GM19035 (cell line): ENCODE measurements around the gene ARVCF.
"Not testable (repeated sequence)": the region's sequence is repeated elsewhere in the genome, so short reads cannot be mapped to it uniquely, and the experiment has no call there.

ENCODE experiments used
- ATAC-seq: cut with Tn5 transposase; IDR thresholded peaks from one replicate; pipeline ENCODE4 v1.9.1; 2021; ENCODE audit not compliant: unreplicated experiment

Gene ARVCF

DNA sequence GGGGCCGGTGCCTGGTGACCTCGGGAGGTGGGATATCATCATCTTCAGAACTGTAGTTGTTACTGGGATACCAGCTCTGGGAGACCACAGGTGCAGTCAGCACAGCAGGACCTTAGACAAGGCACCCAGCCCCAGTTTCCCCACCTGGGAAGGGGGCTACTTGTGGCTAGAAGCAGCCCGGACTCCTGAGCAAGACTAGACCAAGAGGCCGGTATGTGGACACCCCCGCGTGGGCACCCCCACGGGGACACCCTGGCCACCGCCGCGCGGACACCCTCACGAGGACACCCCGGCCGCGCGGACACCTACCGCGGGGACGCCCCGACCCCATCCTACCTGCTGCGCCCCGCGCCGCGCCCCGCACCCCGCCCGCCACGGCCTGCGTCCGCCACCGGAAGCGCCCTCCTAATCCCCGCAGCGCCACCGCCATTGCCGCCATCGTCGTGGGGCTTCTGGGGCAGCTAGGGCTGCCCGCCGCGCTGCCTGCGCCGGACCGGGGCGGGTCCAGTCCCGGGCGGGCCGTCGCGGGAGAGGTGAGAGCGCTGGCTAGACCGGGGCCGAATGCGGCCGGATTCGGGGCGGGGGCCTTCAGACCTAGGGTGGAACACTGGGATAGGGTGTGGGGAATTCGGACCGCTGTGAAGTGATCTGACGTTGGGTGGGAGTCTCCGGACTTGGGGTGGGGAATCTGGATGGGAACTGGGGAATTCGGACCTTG lies 75.1 kb downstream of the ARVCF start, which contains the start of the genes COMT and TXNRD2:
TSS of gene COMT (plus strand) at position 408 of the 718 bp plus-strand sequence. CDS start 20,755 bp downstream, outside the sequence.
TSS of gene TXNRD2 (minus strand) at position 454 of the 718 bp plus-strand sequence. CDS start at position 439, 15 bp downstream.
- ATAC-seq, result no peak

DNA sequence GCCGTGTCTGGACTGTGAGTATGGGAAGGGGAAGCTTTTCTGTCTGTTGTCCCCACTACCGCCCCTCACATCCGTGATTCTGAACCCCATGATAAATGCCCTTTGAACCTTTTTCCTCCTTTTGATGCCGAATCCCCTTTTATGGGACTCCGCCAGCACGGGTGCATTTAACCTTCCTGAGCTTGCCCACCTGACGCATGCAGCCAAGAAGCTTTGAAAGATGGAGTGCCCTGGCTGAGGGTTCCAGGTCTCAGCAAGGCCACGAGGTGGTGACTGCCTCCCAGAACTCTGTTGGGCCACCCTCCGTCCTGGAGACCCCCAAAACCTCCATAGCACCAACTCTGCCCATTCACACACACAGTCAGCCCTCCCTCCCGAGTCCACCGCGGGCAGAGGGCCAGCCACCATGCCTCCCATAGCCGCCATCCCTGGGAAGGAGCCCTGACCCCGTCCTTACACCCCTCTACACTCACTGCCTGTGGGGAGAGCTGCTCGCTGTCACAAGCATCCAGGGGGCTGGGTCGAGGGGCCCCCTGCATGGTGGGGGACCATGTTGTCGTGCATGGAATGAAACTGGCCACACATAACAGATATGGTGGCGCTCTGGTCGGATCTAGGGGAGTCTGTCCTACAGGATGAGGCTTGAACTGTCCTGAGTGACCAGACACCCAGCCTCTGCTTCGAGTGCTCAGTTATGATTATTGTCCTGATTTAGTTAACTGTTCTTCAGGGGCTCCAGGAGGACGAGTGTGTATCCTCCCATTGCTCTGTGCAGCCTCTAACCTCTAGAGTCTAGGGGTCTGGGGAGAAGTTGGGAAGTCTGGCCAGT lies 75.9 kb downstream of the ARVCF start:
- no peak for ATAC-seq

DNA sequence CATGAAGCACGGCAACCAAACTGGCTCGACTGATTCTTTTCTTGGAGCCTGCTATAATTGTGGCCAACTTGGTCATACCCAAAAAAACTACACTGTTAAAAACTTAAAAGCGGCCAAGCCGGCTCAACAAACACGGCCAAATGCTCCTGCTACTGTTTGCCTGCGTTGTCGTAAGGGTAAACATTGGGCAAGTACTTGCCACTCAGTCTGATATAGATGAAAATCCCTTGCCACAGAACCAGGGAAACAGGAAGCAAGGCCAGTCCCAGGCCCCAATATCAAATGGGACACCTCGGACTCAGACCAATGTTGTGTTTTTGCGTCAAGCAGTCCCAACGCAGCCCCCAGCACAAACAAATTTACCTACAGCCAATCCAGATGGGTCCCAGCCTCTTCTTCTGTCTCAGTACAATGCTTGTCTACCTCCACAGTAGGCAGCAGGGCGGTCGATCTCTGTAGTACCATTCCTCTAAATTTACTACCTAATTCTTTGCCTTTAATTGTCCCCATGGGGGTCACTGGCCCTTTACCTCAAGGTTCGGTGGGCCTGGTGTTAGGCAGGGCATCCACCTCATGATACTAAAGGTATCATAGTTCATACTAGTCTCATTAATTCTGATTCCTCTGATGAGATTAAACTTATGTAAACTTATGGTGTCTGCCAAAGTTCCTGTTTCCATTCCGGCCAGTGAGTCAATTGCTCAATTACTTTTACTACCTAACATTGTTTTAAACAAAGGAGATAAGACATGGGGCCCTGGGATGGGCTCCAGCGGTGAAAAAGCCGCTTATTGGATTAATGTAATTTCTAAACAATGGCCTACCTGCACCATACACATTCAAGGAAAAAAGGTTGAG lies 78.8 kb downstream of the ARVCF start:
- ATAC-seq, result no peak

DNA sequence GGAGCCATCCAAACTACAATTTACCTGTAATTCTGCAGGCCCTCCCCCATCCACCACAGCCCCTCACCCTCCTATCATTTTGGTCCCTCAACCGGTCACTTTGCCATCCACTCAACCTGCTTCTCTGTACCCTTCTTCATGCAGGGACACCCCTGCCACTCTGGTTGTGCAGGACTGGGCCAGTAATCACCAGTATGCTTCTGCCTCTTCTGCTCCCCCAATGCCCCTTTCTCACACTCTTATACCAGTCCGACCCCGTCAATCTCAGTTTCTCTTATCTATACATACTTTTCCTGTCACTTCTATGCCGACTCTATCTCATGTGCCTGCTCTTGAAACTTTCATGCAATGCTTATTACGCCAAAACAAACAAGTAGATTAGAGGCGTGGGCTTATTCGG lies 80.1 kb downstream of the ARVCF start:
- ATAC-seq, result no peak

DNA sequence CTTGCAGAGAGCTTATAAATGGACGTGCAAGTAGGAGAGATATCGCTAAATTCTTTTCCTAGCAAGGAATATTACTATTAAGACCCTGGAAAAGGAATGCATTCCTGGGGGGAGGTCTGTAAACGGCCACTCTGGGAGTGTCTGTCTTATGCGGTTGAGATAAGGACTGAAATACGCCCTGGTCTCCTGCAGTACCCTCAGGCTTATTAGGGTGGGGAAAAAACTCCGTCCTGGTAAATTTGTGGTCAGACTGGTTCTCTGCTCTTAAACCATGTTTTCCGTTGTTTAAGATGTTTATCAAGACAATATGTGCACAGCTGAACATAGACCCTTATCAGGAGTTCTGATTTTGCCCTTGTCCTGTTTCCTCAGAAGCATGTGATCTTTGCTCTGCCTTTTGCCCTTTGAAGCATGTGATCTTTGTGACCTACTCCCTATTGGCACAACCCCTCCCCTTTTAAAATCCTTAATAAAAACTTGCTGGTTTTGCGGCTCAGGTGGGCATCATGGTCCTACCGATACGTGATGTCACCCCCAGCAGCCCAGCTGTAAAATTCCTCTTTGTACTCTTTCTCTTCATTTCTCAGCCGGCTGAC lies 81.4 kb downstream of the ARVCF start:
- not testable (repeated sequence) for ATAC-seq

DNA sequence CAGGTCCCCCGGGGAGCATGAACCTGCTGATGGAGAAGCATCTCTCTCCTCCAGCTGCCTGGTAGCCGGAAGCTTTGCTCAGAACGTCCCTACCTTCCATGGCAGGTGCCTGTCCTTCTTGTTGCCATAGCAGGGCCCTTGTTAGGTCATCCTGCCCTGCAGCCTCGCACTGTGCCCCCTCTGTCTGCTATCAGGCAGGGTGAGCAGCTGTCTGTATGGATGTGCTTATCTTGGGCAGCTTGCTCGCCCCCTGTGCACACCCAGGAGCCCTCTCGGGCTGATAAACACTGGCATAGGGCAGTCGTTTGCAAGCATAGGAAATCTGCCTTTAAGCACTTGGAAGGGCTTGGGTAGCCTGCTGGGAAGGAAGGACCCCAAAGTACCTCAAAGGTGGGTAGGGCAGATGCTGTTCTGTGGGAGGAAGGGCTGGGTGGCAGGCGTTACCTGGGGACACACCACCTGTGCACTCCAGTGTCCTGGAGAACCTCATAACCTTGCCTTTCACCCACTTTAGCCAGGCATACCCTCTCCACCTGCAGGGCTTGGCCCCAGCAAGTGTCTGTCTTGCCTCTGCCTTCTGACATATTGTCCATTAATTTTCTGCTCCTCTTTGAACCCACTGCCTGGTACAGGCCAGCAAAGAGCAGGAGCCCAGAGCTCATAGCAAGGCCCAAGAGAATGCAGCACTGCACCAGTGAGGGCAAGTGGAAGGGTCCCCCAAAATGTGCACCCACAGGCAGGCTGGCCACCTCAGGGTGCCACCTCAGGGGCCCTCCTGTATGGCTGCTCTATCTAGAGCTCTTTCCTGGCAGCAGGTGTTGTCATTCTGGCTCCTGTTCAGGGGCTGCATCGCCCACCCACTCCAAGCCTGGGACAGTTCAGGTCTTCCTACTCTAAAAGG lies 83.0 kb downstream of the ARVCF start:
- ATAC-seq, result no peak

DNA sequence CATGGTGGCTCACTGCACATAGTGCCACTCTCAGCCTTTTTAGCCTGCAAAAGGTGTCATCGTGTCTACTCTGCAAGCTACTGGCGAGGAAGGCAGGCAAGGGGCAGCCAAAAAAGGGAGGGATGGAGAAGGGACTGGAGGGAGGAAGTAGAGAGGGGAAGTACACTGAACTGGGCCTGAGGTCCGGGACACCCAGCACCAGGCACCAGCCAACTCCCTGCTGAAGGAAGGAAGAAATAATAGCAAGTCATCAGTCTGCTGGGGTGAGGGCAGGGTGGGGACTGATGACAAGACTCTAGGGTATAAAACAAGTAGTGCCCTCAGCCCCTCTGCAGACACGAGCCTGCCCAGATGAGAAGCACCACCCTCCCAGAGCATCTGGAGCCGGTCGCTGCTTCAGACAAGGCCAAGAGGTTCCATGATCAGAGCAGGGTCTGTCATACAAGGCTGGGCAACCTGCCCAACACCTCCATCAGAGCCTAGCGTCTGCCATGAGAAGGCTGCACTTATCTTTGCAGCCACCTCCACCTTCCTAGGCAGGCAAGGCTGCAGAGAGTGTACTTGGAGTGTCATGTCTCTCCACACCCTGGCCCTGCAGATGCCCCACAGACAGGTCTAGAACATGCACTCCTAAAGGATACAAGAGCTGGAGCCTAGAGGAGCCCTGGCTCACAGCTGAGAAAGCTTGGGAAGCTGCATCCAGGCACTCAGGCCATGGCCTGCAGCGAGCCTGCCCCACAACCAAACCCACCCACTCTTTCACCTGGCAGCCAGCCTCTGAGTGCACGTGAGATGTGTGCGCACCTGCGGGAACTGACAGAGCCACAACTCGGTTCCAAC lies 84.0 kb downstream of the ARVCF start:
- ATAC-seq, result no peak

DNA sequence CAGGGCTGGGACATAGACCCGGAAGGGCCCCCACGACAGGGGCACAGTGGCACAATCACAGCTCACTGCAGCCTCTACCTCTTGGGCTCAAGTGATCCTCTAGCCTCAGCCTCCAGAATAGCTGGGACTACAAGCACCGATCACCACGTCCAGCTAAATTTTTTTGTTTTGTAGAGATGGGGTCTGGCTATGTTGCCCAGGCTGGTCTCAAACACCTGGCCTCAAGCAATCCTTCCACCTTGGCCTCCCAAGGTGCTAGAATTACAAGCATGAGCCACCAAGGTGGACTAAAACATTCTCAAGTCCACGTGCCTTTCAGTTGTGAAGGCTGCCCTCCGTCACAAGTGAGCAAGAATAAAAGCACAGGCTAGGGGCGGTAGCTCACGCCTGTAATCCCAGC lies 85.1 kb downstream of the ARVCF start:
- no peak for ATAC-seq

DNA sequence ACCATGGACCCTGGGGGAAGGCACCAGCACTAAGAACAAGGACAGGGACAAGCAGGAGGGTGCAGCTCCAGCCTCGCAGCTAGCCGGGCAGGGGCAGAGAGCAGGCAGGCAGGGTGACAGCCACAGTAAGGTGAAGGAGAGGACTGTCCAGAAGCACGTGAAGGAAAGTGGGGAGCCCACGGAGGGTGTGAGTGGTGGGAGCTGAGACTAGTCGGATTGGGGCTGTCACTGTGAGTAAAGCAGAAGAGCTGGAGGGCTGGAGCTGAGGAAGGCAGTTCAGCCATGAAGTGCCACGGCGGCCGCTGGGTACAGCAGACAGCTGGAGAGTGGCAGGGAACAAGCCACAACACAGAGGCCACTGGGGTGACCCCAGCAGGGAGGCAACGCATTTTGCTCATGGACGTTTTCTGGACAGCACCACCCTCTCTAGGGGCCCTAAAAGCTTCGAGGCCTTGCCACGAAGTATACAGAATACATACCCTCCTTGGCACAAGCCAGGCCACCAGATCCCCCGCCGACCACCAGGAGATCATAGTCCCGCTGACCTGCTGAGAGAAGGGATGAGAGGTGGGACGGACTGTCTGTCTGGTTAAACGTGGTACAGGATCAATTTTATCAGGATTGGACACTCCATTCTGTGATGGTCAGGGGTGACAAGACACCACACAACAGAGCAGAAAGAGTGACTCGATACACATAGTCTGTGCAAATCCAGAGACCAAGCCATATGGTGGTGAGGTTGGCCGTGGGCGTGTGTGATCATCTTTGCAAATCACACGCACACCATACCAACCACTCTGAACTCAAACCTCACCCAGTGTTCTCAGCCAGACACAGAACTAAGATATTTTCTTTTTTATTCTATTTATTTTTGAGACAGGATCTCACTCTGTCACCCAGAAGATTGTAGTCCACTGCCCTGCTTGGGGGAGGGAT lies 85.8 kb downstream of the ARVCF start:
- no peak for ATAC-seq

DNA sequence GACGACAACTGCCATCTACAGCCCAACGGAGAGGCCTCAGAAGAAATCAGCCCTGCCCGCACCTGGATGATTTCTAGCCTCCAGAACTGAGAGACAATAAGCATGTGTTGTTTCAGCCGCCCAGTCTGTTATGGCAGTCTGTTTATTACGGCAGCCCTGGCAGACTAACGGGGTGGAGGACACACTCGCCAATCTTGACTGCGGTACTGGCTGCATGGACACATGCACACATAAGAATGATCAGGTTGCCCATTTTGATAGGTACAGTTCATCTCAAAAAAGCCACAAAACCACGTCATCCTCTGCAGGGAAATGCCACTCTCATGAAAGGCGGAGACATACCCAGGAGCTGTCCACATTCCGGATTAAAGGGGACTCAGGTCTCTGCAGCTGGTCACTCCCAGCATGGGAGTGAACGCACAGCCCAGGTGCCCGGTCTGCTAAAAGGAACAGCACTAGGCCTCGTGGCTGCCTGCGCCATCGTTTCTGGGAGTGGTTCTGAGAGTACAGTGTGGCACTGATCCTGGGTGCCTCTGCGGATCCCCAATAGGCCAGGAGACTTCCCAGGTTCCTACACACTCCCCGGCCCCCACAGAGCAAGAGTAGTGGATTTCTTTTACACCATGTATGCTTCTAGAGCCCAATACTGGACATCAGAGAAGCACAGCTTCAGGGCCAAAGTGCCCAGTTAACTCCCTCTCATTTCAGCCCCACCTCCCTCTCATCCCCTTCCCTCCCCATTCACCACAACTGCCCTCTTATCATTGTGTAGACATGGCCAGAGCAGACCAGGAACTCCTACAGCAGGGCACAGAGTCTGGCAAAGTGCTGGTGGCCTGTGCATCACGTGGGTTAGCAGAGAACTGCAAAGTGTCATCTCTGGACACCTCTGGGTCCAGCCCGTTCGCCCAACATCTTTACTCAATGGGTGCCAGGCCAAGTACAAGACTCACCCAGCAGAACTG lies 86.8 kb downstream of the ARVCF start:
- ATAC-seq, result no peak

DNA sequence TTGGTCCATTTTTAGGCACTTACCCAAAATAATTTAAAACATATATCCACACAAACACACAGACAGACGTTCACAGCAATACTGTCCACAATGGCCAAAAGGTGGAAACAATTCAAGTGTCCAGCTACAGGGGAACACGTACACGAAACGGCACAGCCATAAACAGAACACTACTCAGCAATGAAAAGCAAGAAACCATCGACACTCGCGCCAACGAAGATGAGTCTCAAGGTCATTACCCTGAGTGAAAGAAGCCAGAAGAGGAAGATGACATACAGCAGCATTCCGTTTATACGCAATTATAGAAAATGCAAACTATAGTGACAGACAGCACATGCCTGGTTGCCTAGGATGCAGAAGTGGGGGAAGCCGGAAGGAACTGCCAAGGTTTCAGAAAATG lies 88.4 kb downstream of the ARVCF start:
- no peak for ATAC-seq

DNA sequence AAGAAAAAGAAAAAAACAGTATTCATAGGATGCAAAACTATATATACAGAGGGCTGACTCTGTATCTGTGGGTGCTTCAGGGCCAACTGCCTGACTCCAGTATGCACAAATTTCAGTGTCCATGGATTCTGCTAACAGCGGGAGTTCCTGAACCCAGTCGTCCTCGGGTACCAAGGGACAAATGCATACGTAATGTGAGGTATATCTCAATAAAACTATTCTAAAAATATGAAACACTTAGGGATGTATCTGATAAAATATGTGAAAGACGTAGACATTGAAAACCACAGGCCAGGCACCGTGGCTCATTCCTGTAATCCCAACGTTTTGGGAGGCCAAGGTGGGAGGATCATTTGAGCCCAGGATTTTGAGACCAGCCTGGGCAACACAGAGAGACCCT lies 88.9 kb downstream of the ARVCF start:
- no peak for ATAC-seq

DNA sequence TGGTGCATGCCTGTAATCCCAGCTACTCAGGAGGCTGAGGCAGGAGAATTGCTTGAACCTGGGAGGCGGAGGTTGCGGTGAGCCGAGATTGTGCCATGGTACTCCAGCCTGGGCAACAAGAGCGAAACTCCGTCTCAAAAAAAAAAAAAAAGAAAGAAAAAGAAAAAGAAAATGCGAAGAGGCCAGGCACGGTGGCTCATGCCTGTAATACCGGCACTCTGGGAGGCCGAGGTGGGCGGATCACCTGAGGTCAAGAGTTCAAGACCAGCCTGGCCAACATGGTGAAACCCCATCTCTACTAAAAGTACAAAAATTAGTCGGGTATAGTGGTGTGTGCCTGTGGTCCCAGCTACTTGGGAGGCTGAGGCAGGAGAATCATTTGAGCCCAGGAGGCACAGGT lies 90.6 kb downstream of the ARVCF start:
- not testable (repeated sequence) for ATAC-seq

DNA sequence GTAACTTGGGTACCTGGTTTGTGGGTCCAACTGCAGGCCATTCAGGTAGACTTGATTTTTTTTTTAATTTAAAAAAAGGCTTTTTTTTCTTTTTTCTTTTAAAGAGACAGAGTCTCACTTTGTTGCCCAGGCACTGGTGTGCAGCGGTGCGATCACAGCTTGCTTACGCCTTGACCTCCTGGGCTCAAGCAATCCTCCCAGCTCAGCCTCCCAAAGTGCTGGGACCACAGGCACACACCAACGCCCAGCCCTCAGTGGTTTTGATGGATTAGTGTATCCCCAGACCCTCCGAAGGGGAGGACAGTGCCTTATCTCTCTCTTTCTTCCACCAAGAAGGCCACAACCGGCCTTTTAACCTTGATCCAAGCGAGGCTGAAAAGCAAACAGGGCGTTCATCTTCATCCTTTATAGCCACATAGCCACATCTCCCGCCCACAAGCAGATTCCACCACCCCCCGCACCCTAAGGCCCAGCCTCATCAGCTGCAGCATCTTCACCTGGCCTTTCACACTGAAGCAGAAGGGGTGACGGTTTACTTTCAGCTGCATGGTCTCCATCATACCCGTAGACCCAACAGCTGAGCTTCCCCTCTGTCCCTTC lies 92.6 kb downstream of the ARVCF start:
- no peak for ATAC-seq

DNA sequence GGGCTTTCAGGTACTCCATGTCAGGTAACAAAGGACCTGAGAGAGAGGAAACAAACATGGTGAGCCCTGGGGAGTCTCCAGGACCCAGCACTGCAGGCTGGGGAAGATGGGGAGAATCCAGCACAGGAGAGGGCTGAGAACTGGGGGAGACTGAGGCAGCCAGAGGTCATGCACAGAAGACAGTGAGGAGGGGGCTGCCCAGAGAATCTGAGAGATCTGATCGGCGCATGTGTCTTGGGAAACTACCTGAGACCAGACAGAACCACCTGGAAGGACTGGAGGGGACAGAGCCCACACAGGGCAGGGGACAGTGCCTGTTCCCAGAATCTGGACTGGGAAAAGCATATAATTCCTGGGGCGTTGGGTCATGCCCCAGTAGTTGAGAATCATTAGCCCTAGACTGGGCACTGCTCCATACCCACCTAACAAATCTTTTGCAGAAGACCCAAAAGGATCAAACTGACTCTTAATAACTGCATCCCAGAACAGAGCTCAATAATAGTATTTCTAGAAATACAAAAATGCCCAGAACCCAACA lies 95.0 kb downstream of the ARVCF start:
- ATAC-seq, result no peak
